OCI-LY7 (cell line): ENCODE measurements around the gene PCED1B.

Experiments used
- EZH2phosphoT487 ChIP-seq: fragments of 200-600 bp; sonication (generic); IDR thresholded peaks from 2 replicates; pipeline ENCODE4 v1.6.1; 2018; ENCODE audit warnings: low read depth, borderline replicate concordance, mild to moderate bottlenecking, mixed run types, antibody characterized with exemption, low read length, moderate library complexity, mixed read lengths
- TF ChIP-seq, protein P1 (sequence below): fragments of 200-600 bp; sonication (generic); conservative IDR thresholded peaks from 2 replicates; pipeline ENCODE4 v1.5.1; 2014; ENCODE audit warnings: mild to moderate bottlenecking, antibody characterized with exemption, low read length, moderate library complexity, mixed read lengths

DNA sequence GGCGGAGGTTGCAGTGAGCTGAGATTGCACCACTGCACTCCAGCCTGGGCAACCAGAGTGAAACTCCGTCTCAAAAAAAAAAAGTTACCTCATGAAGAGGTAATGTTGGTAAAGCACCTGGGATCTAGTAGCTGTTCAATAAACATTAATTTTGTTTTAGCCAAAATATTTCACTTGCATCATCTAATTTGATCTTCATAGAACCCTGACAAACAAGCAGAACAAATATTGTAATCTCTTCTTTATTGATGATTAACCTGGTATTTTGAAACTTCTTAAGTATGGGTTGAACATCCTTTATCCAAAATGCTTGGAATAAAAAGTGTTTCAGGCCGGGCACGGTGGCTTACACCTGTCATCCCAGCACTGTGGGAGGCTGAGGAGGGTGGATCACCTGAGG, 149.4 kb downstream of the PCED1B start:
- TF ChIP-seq, protein P1, sequence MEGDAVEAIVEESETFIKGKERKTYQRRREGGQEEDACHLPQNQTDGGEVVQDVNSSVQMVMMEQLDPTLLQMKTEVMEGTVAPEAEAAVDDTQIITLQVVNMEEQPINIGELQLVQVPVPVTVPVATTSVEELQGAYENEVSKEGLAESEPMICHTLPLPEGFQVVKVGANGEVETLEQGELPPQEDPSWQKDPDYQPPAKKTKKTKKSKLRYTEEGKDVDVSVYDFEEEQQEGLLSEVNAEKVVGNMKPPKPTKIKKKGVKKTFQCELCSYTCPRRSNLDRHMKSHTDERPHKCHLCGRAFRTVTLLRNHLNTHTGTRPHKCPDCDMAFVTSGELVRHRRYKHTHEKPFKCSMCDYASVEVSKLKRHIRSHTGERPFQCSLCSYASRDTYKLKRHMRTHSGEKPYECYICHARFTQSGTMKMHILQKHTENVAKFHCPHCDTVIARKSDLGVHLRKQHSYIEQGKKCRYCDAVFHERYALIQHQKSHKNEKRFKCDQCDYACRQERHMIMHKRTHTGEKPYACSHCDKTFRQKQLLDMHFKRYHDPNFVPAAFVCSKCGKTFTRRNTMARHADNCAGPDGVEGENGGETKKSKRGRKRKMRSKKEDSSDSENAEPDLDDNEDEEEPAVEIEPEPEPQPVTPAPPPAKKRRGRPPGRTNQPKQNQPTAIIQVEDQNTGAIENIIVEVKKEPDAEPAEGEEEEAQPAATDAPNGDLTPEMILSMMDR = no peak
- no peak for TF ChIP-seq EZH2phosphoT487
